Left forelimb (tissue), 1 donor: ENCODE measurements around the gene EGFL7.

Source experiments
- DNase-seq: peaks from one replicate; pipeline ENCODE4 v3.0.0-alpha.2; 2018; ENCODE audit warnings: low spot score

Gene EGFL7

GRCh38 chr9:136672431-136673087 lies 9.8 kb downstream of the EGFL7 start:
- DNase-seq = no peak

DNA sequence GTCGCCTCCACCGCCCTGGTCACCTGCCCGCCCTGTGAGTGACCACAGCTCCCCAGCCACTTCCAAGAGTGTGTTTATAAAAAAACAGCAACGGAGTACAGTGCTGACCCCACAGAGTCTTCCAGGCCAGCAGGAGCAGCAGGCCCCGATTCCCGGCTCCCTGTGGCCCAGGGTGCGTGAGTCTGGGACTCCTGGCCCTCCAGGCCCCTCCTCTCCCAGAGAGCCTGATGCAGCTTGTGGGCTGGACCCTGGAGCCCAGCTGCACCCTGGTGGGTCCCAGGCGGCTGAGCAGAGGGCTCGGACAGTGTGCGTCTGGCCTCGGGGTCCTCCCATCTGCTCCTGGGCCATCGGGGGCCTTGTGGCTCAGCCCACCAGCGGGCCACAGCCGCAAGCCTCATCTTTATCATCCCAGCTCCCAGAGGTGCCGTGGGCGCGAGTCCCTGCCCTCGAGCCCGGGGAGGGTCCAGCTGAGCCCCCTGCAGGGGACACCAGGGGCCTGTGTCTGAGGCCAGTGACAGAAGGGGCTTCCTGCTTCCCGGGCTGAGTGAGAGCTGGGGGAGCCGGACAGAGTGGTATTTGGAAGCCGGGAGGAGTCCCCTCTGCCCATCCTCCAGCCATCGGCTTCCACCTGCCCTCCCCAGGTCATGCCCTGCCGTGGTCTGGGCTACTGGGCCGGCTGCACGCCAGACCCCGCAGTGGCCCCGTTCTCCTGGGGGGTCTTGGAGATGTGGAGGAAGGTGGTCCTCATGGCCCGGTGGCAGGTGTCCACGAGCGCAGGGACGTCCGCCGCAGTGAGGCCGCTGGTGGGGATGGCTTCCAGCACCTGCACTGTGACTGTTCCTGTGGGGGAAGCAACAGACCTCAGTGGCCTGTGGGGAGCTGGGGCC lies 10.6 kb downstream of the EGFL7 start:
- DNase-seq = no peak

DNA sequence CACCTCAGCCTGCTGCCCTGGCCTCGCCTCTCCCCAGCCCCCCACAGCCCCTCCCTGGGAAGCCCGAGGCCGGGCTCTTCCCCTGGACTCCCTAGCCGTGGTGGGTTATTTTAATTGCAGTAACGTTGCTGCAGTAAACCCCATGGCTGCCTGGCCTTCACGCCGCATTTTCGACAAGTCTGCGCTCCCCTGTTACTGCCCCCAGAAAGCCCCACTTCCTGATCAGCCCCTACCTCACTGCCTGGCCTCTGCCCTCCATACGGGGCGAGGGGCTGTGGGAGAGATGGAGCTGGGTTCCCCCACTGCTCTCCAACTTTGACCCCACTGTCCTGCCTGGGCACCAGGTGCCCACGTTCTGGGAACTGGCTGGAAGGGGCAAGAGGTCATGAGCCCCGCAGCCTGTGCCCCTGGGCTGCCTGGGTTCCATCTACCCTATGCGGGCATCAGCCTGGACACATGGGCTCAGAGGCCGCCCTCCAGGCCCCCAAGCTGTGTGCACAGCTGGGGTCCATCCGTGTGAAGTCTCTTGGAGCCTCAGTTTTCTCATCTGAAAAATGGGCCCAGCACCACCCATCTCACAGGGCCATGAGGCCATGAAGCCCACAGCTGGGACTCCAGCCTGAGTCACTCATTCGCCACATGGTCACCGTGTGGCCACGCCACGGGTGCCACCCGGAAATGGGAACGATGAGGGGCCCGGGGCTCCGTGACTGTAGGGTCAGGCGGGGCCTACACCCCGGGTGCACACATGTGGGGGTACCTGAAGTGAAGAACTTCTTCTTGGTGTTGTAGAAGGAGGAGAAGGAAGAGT lies 11.5 kb downstream of the EGFL7 start:
- no peak for DNase-seq

DNA sequence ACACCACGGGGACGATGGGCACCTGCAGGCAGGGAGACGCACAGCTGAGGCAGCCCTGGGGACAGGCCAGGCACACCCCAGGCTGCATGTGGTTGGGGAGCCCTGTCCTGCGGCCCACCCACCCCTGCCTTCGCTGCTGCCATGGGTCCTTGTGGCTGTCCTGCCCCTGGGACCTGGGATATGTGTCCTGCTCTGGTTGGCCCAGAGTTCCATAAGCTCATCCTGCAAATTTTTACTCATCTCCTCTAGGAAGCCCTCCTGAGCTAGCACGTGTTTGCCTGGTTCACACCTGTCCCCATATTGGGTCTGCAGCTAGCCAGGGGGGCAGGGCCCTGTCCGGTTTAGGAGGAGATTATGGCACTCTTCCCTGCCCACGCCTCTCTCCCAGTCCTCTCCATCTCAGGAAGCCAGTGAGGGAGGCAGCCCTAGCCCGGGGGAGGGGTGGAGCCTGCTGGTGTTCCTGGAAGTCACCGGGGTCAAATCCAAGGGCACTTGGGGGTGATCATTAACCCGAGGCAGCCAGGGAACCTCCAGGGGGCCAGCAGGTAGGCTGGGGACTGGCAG lies 12.2 kb downstream of the EGFL7 start:
- DNase-seq = no peak

DNA sequence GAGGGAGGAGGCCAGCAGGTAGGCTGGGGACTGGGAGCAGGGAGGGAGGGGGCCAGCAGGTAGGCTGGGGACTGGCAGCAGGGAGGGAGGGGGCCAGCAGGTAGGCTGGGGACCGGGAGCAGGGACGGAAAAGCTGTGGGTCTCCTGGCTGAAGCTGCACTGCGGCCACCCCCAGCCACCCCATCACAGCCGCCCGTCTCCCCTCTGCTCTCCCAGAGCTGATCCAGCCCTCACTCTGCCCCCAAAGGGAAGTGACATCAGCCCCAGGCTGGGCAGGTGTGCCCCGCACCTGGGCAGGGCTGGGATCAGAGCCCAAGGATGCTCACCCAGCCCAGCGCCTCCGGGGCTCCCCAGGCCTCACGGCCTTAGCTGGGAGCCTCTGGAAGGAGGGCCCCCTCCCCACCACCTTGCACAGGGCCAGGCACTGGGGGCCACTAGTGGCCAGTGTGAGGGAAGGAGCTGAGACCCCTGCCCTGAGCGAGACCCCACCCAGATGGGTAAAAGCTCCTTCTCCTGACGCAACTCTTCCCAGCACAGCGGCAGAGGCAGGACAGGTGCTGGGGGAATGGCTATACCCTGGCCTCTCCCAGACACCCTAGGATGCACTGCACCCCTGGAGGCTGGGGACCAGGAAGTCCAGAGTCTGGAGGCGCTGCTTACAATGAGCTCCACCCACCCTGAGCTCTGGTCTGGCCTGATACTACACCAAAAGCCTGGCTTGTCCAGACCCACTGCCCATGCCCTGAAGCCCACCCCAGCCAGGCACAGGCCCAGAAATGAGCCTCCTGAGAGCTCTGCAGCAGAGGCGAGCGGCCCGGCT lies 13.0 kb downstream of the EGFL7 start:
- DNase-seq = no peak

DNA sequence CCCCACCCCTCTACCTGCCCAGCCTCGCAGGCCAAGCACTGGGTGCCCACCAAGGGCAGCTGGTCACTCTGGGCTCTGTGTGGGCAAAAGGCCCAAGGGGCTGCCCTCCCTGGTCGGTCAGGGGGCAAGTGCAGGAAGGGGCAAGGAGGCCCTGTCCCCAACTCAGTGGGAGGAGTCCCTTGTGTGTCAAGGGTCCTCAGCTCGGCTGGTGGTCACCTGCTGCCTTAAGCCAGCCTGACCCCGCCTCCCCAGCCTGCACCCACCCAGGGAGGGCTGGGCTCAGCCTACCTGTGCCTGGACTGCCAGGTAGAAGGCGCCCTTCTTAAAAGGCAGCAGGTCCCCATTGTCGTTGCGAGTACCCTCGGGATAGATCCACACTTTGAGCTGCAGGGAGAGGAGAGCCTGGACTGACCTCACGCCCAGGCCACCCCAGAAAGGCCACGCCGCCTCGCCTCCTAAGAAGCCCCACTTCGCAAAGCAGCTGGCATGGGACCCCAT lies 13.6 kb downstream of the EGFL7 start:
- DNase-seq = no peak

DNA sequence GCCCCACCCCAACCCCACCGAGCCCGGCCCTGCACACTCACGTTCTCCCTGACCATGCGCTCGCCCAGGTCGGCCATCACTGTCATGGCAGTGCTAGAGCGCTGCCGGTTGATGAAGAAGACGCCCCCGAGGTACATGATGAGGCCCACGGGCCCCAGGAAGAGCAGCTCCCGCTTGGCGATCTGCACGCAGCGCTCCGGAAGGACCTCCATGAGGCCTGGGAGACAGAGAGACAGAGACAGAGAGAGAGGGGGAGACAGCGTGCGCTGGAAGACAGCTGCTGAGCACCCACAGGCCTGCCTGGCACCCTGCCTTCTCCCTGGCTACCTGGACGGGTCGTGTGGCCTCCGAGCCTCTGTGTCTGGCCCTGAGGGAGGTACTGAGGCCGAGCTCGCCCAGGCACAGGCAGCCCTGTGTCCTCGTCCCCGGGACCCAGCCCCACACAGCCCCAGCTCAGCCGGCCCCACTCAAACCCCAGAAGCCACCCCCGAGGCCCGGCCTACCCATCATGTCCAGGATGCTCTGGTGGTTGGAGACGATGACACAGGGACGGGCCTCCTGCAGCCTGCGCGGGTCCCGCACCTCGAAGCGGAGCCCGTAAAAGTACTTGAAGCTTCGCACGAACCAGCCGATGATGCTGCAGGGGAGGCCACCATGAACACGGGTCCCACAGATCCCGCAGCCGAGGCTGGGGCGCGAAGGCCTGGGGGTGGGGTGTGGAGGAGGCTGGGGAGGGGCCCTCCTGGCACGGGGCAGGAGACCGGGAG lies 14.4 kb downstream of the EGFL7 start:
- no peak for DNase-seq

DNA sequence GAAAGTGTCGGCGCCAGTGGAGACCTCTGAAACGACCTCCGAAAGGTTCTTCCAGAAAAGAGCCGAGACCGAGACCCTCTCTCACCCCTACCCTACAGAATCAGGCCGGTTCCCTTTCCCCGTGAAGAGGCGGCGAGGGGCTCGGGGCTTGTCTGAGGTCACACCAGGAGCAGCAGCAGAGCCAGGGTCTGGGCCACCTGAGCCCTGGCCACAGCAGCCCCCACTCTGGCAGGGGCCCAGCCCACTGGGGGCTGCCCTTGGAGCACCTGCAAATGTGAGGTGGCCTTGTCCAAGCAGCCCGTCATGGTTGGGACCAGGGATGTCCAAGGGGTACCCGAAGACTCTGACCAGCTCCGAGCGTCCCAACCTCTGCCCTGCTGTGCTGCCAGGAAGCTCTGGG lies 15.3 kb downstream of the EGFL7 start:
- DNase-seq = no peak

DNA sequence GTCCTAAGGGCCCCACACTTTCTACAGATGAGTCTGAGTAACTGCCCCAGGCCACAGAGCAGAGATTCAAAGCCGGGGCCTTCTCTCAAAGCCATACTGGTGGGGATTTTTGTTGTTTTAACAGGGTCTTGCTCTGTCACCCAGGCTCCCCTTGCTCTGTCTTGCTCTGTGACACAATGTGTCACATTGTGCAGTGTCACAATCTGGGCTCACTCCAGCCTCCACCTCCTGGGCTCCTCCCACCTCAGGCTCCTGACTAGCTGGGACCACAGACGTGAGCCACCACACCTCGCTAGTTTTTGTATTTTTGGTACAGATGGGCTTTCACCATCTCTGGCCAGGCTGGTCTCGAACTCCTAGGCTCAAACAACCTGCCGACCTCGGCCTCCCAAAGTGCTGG lies 15.9 kb downstream of the EGFL7 start:
- no peak for DNase-seq

- DNase-seq = no peak
These were observed 16.8 kb downstream of the EGFL7 start for GRCh38 chr9:136679431-136679941.

- no peak for DNase-seq
These were observed 18.3 kb downstream of the EGFL7 start for GRCh38 chr9:136681029-136681428.

- DNase-seq = no peak
These were observed 19.4 kb downstream of the EGFL7 start for GRCh38 chr9:136681945-136682699.

DNA sequence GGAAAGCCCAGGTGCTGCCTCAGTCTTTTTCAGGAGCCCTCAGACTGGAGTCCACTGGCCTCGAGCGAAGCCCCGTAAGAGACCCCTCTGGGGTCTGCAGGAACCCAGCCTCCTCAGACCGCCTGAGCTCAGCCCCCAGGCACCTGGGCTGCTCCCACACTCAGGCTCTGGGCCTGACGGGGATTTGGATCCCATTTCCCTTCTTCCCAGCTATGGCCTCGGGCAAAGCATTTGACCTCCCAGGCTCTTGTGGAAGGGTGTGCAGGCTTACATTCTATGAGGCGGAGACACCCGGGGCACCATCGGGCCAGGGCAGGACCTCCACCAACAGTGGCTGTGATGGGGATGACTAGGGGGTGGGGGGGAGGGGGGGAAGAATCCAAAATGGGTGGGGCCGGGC lies 20.0 kb downstream of the EGFL7 start:
- no peak for DNase-seq

GRCh38 chr9:136683173-136683745 lies 20.5 kb downstream of the EGFL7 start:
- DNase-seq = no peak

DNA sequence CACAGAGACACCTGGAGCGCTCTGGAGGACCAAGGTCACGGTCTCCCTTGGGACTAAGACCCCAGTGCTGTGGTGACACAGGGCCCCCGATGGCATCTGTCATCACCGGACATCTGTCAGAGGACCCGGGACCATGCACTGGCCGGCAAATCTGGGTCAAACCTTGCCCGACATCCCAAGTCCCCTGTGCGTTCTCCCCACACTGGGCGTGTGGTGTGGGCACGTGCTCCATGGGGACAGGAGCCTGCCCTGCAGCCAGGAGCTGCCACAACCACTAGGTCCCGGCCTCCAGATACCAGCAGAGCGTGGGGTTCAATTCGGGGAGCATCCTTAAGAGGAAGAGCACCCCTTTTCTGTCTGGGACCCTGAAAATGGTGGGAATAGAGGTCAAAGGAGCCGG lies 21.0 kb downstream of the EGFL7 start:
- DNase-seq = no peak

DNA sequence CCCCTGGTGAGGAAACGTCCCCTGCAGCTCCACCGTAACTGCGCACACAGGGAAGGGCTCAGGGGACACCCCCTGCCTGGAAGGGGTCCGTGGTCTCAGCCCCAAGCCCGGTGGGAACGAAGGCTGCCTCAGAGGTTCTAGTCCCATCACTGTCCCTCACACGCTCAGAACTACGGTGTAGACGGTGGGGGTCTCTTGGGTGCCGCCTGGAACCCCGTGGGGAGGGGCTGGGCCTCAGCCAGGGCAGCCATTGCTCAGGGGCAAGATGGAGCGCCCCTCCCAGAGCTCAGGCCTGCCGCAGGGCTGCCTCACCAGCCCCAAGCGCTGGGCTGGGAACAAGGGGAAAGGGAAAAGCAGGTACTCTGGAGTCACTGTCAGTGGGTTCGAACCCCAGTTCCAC lies 21.6 kb downstream of the EGFL7 start:
- DNase-seq = no peak

DNA sequence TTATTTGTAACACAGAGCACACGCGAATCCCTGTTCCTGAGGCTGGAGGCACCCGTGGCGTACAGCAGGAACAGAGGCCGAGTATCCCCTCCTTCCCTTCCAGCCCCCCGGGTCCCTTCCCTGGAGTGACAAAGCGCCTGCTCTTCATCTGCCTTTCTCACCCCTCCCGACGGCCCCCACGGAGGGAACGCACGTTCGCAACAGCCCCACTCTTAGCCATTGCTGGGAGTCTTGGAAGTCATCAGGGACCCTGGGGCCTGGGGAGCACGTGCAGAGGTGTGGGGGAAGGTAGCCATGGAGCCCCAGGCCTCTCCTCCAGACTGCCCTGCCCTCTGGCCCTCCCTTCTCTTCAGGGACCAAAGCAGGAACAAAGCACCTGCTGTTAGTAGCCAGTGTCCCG lies 22.1 kb downstream of the EGFL7 start:
- DNase-seq = no peak

DNA sequence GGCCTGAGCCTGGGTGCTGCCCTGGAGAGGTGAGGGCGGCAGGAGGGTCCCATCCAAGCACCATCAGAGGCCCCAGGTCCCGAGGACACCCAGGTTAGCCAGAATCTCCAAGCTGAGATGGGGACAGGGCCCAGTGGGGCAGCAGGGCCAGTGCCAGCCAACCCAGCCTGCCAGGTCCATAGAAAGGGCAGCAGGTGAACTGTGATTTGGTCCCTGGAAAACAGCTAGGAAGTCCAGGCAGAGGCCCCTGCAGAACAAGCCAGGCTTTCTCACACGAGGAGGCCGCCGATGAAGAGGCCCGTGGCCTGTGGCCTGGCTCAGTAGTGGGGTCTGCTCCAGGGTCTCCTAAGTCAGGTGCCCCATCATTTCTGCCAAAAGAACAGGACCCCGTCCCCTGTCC lies 22.5 kb downstream of the EGFL7 start:
- DNase-seq = no peak
